NCI-H2171 (cell line): ENCODE data around the gene PIGQ.

ENCODE experiments used
- DNase-seq: peaks from one replicate; lab custom pipeline; 2025; lab: John Stamatoyannopoulos, UW

The PIGQ gene

GRCh38 chr16:534135-534534 is 35.6 kb upstream of the PIGQ start:
- DNase-seq: no peak

GRCh38 chr16:534856-535445 is 34.8 kb upstream of the PIGQ start:
- no peak for DNase-seq

DNA sequence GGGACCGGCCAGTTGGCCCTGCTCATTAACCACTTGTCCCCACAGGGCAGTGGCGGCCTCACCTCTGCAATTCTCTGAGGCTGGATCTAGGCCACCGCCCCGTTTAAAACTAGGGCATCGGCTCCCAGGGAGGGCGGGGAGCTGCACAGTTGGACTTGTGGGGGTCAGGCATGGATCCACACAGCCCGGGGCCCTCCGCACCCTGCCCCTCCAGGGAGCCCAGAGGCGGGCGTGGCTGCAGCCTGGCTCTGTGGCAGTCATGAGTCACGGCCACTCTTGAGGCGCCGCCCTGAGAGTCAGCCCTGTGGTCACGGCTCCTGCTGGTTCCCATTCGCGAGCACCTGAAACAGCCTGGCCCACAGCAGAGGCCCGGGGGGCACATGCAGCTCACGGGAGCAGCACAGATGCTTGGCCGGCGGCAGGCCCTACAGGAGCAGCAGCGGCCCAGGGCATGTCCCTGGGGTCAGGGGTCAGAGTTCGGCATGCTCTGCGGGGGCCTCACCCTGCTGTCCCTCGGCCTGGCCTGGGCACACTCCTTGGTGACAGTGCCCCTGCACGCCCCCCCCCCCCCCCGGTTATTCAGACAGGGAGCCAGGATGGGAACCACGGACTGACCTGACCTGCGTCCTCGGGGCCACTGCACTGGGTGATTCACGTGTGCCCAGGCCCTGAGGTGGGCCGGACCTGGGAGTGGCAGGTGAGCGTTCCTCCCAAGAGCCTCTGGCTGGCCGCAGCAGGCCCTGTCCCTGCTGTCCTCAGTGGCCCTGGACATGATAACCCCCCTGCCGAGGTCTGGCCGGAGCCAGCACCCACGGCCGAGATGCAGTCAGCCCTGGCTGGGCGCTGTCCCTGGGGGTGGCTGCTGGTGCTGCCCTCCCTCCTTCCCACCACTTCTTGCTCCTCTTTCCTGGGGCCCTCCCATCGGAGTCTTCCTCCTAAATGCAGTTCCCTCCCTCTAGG is 34.0 kb upstream of the PIGQ start:
- DNase-seq: no peak

GRCh38 chr16:536746-537145 is 33.0 kb upstream of the PIGQ start:
- DNase-seq: no peak

DNA sequence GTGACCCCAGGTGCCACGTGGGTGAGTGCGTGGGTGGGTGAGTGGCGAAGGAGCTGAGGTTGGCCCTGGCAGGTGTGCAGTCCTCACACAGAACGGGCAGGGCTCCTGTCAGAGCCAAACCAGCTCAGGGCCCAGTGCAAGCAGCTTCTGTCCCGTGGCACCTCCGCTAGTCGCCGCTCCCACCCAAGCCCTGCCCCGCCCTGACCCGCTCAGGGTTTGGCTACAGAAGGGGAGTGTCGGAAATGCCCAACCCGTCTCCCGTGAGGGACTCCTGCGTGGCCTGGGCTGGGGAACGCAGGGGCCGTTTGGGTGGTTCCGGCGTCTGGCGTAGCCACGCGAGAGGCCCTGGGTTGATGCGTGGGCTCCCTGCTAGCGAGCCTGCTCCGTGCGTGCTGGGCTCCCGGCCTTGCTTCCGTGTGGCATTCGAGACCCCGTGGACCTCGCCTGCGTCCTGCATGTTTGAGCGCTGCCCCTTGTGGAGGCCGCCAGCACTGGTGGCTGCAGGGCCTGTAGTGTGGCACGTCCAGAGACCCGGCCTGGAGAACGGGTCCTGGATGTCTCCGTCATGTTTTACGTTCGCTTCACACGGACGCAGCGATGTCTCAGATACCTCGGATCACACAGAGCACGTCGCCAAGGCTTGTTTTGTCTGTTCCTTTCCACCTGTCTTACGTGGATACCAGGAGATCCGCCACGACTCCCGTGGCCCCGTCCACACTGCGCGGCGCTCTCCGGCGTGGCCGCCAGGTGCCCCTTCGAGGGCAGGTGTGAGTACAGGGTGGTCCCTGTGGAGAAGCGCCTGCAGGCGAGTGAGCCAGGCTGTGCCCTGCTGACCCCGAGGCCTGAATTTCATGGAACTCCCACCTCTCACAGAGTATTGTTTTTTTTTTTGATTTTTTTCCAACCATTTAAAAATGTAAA is 32.1 kb upstream of the PIGQ start:
- DNase-seq: no peak

DNA sequence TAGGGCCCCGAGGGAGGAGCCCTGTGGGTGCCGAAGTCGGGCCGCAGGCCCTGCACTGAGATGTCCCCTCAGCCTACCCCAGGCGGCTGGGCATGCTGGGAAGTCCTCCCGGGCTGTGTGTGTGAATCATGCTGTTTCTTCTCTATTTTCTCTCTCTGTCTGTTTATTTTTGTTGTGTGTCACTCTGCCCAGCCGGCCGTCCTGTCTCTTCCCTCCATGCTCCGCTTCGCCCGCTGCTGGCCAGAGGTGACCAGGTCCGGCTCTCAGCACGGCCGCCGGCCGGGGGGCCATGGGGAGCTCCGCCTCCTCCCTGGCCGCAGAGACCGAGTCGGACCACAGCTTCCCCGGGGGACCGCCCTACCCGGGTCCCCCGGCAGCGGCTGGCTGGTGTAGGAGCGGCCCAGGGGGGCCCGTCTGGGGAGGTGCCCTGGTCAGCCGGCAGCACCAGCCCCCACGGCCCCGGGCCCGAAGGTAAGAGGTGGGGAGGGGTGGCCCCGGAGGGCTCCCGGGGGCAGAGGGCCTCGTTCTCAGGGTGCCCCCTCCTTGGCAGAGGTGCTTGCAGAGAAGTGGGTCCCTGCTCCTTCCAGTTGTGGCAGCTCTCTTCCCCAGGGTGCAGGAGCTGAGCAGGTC is 29.8 kb upstream of the PIGQ start:
- DNase-seq: no peak

DNA sequence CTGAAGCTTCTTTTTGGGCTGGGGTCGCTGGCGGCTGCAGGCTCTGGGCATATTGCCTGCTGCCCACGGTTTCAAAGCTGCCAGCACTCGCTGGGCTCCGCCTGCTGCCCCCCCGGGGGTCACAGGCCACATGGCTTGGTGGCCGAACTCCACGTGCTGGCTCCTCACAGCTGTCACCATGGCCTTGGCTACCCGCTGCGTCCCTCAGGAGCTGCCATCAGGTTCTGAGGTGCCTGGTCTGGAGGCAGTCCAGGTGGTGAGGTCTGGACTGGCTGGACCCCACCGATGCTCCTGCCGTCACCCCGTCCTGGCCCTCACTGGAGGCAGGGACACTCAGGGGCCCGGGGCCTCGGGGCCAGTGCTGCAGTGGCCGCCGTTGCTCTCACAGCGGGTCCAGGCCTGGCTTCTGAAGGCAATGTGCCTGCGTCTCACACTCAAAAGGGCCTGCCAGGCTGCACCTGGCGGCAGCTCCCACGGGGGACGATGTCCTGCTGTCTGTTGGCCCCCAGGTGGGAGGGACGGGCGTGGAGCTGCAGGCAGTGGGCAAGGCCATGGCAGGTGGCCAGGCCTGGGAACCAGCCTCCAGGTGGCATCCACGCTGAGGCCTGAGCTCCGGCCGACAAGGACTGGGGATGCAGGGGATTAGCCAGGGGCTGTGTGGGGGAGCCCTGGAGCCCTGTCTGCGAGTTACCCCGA is 29.0 kb upstream of the PIGQ start:
- no peak for DNase-seq

DNA sequence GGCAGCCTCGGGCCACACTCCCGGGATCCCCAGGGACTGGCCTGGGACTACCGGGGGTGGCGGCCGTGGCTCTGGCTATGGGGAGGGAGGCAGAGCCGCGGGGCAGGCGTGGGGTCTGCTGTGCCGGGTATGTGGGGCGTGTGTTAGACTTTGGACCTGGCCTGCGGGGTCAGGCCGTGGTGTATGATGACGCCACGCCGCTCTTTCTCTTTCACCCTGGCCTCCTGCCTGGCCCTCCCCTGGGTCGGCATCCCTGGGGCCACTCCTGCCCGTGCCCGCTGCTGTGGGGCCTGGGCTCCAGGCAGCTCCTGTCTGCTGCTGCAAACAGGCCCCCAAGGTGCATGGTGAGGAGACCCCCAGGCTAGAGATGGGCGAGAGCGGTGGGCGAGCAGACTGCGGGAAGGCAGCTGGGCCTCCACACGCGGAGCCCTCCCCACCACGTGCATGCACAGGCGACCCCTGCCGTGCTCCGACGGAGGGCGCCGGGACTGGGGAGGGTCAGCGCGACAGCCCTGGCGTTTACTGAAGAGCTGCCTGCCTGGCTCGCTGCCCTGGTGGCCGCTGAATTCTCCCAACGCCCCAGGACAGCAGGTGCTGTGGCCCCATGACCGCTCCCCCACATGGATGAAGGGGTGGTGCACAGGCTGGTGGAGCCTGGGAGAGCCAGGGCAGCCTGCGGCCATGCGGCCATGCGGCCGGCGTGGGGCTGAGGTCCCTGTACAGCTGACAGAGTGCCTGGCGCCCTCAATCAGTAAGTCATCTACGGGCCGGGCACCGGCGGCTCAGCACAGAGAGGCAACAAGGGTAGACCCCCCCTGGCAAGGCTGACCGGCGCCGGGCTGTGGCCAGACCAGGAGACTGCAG is 26.2 kb upstream of the PIGQ start:
- DNase-seq: no peak

DNA sequence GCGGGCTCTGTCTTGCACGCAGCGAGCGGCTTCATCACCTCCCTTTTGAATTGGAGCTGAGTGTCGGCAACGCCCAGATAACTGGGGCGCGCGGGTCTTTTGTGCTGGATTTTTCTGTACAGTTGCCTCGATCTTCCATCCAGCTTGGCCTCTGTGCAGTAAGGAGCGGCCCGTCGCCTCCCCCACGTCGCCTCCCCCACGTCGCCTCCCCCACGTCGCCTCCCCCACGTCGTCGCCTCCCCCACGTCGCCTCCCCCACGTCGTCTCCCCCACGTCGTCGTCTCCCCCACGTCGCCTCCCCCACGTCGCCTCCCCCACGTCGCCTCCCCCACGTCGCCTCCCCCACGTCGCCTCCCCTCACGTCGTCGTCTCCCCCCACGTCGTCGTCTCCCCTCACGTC is 25.3 kb upstream of the PIGQ start:
- DNase-seq: no peak

DNA sequence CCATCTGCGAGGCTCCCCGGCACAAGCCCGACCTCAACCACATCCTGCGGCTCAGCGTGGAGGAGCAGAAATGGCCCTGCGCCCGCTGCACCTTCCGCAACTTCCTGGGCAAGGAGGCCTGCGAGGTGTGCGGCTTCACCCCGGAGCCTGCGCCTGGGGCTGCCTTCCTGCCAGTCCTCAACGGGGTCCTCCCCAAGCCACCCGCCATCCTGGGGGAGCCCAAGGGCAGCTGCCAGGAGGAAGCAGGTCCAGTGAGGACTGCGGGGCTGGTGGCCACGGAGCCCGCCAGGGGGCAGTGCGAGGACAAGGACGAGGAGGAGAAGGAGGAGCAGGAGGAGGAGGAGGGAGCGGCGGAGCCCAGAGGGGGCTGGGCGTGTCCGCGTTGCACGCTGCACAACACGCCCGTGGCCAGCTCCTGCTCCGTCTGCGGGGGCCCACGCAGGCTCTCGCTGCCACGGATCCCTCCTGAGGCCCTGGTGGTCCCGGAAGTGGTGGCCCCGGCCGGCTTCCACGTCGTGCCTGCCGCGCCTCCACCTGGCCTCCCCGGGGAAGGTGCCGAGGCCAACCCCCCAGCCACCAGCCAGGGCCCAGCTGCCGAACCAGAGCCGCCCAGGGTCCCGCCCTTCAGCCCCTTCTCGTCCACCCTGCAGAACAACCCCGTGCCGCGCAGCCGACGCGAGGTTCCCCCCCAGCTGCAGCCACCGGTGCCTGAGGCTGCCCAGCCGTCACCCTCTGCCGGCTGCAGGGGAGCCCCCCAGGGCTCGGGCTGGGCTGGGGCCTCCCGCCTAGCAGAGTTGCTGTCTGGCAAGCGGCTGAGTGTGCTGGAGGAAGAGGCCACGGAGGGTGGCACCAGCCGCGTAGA is 22.6 kb upstream of the PIGQ start:
- no peak for DNase-seq

GRCh38 chr16:548586-548985 is 21.2 kb upstream of the PIGQ start:
- DNase-seq: no peak

DNA sequence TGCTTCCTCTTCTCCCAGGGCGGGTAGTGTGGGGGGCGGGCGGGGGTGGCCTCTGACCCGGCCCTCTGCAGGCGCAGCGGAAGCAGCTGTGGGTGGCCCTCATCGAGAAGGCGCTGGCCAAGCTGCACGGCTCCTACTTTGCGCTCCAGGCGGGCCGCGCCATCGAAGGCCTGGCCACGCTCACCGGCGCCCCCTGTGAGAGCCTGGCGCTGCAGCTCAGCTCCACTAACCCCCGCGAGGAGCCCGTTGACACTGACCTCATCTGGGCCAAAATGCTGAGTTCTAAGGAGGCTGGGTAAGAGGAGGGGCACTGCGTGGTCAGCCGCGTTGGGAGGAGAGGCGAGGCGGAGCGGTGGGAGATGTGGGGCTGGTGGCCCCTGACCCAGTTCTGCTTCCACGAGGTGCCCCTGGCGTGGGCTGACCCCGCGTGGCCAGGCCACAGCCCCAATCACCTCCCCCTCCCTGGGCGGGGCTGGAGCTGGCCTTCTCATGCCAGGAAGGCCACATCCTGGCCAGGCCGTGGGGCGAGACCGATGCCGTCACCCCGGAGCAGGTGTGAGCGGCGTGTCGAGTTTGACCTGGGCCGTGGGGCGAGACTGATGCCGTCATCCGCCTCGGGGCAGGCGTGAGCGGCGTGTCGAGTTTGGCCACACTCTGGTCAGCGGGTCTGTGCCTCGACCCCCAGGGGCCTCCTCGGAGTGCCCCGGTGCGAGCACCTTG is 20.1 kb upstream of the PIGQ start:
- DNase-seq: no peak

DNA sequence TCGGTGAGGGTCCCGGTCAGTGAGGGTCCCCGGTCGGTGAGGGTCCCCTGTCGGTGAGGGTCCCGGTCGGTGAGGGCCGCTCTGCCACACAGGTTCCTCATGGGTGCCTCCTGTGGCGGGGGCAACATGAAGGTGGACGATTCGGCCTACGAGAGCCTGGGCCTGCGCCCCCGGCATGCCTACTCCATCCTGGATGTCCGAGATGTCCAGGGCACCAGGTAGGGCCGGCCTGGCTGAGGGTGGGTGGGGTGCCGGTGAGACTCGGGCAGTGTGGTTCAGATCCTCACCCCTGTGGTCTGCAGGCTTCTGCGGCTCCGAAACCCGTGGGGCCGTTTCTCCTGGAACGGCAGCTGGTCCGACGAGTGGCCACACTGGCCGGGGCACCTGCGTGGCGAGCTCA is 18.6 kb upstream of the PIGQ start:
- DNase-seq: no peak

- no peak for DNase-seq
Observed at GRCh38 chr16:552171-552570, 17.6 kb upstream of the PIGQ start.

DNA sequence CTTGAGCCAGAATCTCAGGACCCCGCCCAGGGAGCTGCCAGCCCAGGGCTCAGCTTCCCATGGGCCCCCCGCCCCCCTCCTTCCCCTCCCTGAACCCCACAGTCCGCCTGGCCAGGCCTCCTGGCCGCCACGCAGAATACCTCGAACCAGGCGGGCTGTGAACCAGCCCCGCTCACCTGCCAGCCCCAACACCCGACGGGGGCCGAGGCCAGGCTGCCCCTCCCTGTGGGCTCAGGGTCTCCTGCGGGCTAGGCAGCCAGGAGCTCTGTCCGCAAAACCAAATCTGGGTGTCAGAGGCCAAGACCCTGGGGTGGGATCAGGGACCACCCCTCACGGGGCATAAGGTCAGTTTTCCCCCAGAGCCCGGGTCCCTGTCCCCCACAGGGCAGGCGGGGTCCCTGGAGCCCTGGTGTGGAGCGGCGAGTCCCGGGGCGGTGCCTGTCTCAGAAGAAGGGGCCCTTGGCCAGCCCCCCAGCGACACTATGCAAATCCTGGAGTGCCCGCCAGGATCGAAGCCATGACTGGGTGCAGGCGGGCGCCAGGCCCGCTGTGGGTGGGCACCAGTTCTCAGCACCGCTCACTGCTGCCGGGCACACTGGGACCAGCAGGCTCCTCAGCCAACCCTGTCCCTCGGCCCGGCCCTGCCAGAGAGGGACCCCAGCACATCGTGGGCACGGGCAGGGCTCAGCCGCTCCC is 16.0 kb upstream of the PIGQ start:
- no peak for DNase-seq

DNA sequence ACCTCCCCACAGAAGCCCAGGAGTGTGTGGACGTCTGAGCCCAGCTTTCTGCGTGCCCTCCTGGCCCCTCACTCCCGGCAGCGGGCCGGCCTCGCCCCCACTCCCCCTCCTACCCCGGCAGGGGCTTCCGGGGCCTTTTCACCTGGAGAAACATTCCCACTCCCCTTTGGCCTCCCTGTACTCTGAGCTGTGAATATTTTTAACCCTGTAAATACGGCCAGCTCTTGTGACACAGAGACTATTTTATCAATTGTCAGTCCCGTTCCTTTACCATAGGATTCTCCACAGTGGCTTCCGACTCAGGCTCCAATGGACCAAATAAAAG is 15.5 kb upstream of the PIGQ start:
- DNase-seq: no peak

DNA sequence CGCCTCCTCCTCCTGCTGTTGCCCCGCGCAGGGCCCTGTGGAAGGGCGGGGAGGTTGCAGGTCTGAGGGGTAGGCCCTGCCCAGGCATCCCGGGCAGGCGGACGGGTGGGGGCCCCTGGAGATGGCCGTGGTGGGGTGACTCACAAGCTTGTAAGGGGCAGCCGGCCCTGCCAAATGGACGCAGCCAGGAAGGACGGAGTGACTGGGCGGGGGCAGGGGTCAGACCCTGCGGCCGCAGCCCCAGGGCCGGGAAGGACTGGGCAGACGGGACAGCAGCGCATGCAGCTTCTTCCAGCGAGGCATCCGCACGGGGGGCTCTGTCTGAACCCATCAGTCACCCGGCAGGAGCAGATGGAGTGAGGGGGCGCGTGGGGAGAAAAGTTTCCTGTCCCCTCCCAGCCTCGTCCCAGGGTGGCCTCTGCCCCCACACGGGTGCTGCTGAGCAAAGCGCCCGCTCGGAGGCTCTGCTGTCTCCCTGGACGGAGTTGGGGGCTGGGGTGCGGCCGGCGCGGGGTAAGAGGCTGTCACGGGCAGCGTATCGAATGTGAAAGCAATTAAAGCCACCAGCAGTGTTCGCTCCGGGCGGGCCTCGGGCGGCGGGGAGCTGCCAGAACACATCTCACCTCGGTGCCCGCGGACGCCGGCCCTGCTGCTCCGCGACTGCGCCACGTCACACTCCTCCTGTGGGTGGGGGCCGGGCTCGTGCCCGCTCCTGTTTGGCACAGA is 15.0 kb upstream of the PIGQ start:
- DNase-seq: no peak
